ENCODE data around the gene BZW1. TPM values are rescaled to one million over a fixed set of nuclear protein-coding genes. Genes with fewer than 3 reads are reported as not detected.

Gene BZW1
- polyA plus RNA-seq, 1 of the 3 experiments (the other 2 are of a cell fraction): 131 TPM

GRCh38 chr2:200790185-200790584 lies 21.5 kb upstream of the BZW1 start:
- Histone ChIP-seq H3K4me3 (ENCODE audit: low read depth in 2 of 2, low read length in 1 of 2) (no peak overlapping the region), H3K9me3 (no peaks in the 10 kb centered on the region), H4K20me1 (ENCODE audit: insufficient read depth) (no peaks in the 10 kb centered on the region), H3K4me2 (no peak overlapping the region), H3K36me3 (replicated peaks in 1 of 2; ENCODE audit: control insufficient read depth in 1 of 2, insufficient read depth in 2 of 2, low read length in 1 of 2) (no peaks in the 10 kb centered on the region), H3K27me3 (ENCODE audit: insufficient read depth) (no peaks in the 10 kb centered on the region), H3K4me1 (ENCODE audit: control insufficient read depth in 1 of 2, insufficient read depth in 2 of 2, low read depth in 1 of 2, low read length in 1 of 2) (peaks cover 0 to 11% of the 10 kb centered on the region in 2 experiments; a peak in 3 of 4 replicates), H3K79me2 (ENCODE audit: insufficient read depth) (no peaks in the 10 kb centered on the region), H2AFZ (ENCODE audit: low read depth) (0 out of 2 replicates have a peak overlapping the region, but pooled peaks have one; percentile 35), H3K9ac (no peak overlapping the region), H3K27ac (ENCODE audit: low read depth in 2 of 2, low read length in 1 of 2) (no peak overlapping the region), H3K9me2 (no peaks in the 10 kb centered on the region), H3F3A (replicated peaks; ENCODE audit: insufficient read depth) (peaks cover 36% of the 10 kb centered on the region)
- 39% methylated on average over 1 of the region's 1 CpG for WGBS (ENCODE audit: low lambda C conversion rate)
- no peak for DNase-seq
- ChIA-PET POLR2A (no interaction called here), CTCF (interaction anchor here (0.8 kb wide), 1 partner anchor 77 kb away, joined by 4 read pairs; no protein-coding TSS in a partner anchor)
- TF ChIP-seq JUND (IDR thresholded peaks at IDR 0.05) (no peak), EP300 (IDR thresholded peaks at IDR 0.05; ENCODE audit: borderline replicate concordance in 1 of 2, low read depth in 1 of 2, low read length in 1 of 2) (no peak), REST (IDR thresholded peaks at IDR 0.05; ENCODE audit: low read depth, low read length) (no peak), RCOR1 (IDR thresholded peaks at IDR 0.05; ENCODE audit: low read length) (no peak), RFX5 (IDR thresholded peaks at IDR 0.05; ENCODE audit: low read length) (no peak)

GRCh38 chr2:200791905-200792304 lies 19.8 kb upstream of the BZW1 start:
- H3K4me1 ChIP-seq (ENCODE audit: control insufficient read depth in 1 of 2, insufficient read depth in 2 of 2, low read depth in 1 of 2, low read length in 1 of 2): peaks cover 0 to 11% of the 10 kb centered on the region in 2 experiments; a peak in 3 of 4 replicates
- H3K79me2 ChIP-seq (ENCODE audit: insufficient read depth): no peaks in the 10 kb centered on the region
- no peaks in the 10 kb centered on the region for H3K9me2 ChIP-seq
- DNase-seq: no peak
- ChIA-PET CTCF (no interaction called here), POLR2A (no interaction called here)
- H3K4me3 ChIP-seq (ENCODE audit: low read depth in 2 of 2, low read length in 1 of 2): no peak overlapping the region
- peaks cover 20% of the 10 kb centered on the region for H3F3A ChIP-seq (replicated peaks; ENCODE audit: insufficient read depth)
- no peak overlapping the region for H3K4me2 ChIP-seq
- no peak overlapping the region for H2AFZ ChIP-seq (ENCODE audit: low read depth)
- H3K9me3 ChIP-seq: no peaks in the 10 kb centered on the region
- H3K27ac ChIP-seq (ENCODE audit: low read depth in 2 of 2, low read length in 1 of 2): no peak overlapping the region
- no peaks in the 10 kb centered on the region for H4K20me1 ChIP-seq (ENCODE audit: insufficient read depth)
- no peak overlapping the region for H3K9ac ChIP-seq
- H3K36me3 ChIP-seq (replicated peaks in 1 of 2; ENCODE audit: control insufficient read depth in 1 of 2, insufficient read depth in 2 of 2, low read length in 1 of 2): no peaks in the 10 kb centered on the region
- H3K27me3 ChIP-seq (ENCODE audit: insufficient read depth): no peaks in the 10 kb centered on the region
- TF ChIP-seq TAF1 (IDR thresholded peaks at IDR 0.05; ENCODE audit: borderline replicate concordance, low read depth, low read length): no peak
- TF ChIP-seq SIN3A (IDR thresholded peaks at IDR 0.05; ENCODE audit: borderline replicate concordance, low read depth, low read length): no peak
- TF ChIP-seq MXI1 (IDR thresholded peaks at IDR 0.05; ENCODE audit: low read depth, low read length): no peak
- no peak for TF ChIP-seq RXRA (IDR thresholded peaks at IDR 0.05; ENCODE audit: borderline replicate concordance, low read depth)
- TF ChIP-seq POLR2AphosphoS5 (IDR thresholded peaks at IDR 0.05; ENCODE audit: low read depth, low read length): no peak
- TF ChIP-seq JUND (IDR thresholded peaks at IDR 0.05): no peak
- TF ChIP-seq SMC3 (IDR thresholded peaks at IDR 0.05; ENCODE audit: low read depth, low read length): no peak
- TF ChIP-seq, protein P1, sequence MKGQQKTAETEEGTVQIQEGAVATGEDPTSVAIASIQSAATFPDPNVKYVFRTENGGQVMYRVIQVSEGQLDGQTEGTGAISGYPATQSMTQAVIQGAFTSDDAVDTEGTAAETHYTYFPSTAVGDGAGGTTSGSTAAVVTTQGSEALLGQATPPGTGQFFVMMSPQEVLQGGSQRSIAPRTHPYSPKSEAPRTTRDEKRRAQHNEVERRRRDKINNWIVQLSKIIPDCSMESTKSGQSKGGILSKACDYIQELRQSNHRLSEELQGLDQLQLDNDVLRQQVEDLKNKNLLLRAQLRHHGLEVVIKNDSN (IDR thresholded peaks at IDR 0.05; ENCODE audit: borderline replicate concordance, low read depth): no peak
- TF ChIP-seq RAD21 (IDR thresholded peaks at IDR 0.05; ENCODE audit: low read length): no peak
- no peak for TF ChIP-seq ZBTB33 (IDR thresholded peaks at IDR 0.05; ENCODE audit: borderline replicate concordance, low read depth)
- TF ChIP-seq YY1 (IDR thresholded peaks at IDR 0.05; ENCODE audit: low read depth): no peak
- TF ChIP-seq IRF3 (IDR thresholded peaks at IDR 0.05; ENCODE audit: low read depth, low read length): no peak
- no peak for TF ChIP-seq REST (IDR thresholded peaks at IDR 0.05; ENCODE audit: low read depth, low read length)
- TF ChIP-seq NFIC (IDR thresholded peaks at IDR 0.05; ENCODE audit: borderline replicate concordance): no peak
